ENCODE data around the gene PA2G4.

- TF ChIP-seq POLR2AphosphoS5 (IDR thresholded peaks at IDR 0.05) (no peak), CTCF (IDR thresholded peaks at IDR 0.05; ENCODE audit: poor library complexity, severe bottlenecking) (no peak), SMC3 (conservative IDR thresholded peaks at IDR 0.05; ENCODE audit: poor library complexity) (no peak)
Measured at GRCh38 chr12:56105609-56105902, 1.2 kb downstream of the PA2G4 start.

Measured in neural cell (in vitro differentiated cells).